ACHN (cell line): ENCODE measurements around the gene GAST.
"Not testable (repeated sequence)": the region's sequence is repeated elsewhere in the genome, so short reads cannot be mapped to it uniquely, and the experiment has no call there.

ENCODE experiments used
- DNase-seq: peaks from one replicate; pipeline ENCODE4 v3.0.0-alpha.2; 2015
- in situ Hi-C: cut with HindIII; loops from 2 replicates; pipeline ENCODE4 v1.10.0; 2017; ENCODE audit warnings: low sequenced_read_pairs, low pct_ligation_motif_present, low pct_unique_long_range_greater_than_20kb

Gene GAST

DNA sequence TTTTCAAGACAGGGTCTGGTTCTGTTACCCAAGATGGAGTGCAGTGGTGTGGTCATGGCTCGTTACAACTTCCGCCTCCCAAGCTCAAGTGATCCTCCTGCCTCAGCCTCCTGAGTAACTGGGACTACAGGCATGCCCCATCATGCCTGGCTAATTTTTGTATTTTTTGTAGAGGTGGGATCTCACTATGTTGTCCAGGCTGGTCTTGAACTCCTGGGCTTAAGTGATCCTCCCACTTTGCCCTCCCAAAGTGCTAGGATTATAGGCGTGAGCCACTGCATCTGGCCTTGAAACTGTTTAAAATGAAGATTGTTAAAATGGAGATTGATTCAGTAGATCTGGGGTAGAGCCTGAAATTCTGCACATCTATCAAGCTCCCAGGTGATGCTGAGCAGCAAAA is 11.3 kb upstream of the GAST start:
- in situ Hi-C loops, DNase-seq: not testable (repeated sequence)

DNA sequence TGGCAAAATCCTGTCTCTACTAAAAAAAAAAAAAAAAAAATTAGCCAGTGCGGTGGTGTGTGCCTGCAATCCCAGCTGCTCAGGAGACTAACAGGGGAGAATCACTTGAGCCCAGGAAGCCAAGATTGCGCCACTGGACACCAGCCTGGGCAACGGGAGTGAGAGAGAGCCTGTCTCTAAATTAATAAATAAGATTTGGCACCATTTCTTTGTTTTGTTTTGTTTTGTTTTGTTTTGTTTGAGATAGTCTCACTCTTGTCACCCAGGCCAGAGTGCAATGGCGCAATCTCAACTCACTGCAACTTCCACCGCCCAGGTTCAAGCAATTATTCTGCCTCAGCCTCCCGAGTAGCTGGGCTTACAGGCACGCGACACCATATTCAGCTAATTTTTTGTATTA is 9.4 kb upstream of the GAST start:
- in situ Hi-C loops: no loop called here

DNA sequence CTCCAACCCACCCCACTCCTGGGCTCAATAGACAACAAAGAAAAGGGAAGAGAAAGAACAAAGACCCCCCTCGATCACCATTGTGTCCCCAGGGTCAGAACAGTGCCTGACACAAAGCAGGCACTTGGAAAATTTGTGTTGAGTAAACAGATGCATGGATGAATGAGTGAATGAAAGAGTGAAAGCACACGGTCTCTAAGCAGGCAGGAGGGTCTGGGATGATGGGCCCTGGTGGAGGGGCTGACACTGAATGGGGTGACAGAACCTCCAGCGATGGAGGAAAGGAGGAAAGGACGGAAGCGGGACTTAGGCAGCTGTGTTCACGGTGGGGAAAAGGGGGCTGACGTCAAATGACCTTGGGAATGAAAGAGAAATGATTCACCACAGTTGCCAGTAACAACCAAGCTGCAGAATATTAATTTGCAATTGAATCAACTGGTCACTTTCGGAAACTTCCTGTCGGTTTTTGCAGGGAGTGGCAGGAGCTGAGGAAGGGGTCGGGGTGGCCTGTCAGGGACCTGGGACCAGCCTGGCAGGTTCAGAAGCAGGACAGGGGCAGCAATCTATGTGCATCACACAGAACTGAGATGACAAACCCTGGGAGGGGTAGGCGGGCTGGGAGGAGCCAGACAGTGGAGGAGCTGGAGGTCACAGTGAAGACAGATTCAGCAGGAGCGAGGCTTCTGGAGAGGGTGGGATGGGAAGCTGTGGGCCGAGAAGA is 6.7 kb upstream of the GAST start:
- no peak for DNase-seq
- in situ Hi-C loops: no loop called here

More for the DNA sequence above, 9.4 kb upstream of the GAST start:
- DNase-seq: no peak

DNA sequence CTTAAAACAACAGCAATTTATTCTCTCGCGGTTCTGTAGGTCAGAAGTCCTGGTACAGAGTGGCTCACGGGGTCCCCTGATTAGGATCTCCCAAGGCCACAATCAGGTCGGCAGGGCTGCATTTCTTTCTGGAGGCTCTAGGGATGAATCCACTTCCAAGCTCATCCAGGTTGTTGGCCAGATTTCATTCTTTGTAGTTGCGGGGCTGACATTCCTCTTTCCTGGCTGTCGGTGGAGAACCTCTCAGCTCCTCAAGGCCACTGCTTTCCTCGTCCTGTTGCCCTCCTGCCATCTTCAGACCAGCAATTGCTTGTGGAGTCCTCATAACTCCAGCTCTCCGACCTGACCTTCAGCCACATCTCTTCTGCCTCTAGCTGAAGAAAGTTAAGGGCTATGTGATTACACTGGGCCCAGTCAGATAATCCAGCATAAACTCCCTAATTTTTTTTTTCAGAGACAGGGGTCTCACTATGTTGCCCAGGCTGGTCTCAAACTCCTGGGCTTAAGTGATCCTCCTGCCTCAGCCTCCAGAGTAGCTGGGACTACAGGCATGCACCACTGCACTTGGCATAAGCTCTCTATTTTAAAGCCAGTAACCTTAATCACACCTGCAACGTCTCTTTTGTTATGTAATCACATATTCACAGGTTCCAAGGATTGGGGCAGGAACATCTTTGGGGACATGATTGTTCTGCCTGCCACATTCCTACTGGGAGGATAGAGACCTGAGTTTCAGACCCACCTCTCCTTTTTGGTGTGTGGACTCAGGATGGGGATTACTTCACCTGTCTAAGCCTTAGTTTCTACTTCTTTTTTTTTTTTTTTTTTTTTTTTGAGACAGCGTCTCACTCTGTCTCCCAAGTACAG is 4.1 kb upstream of the GAST start:
- in situ Hi-C loops: no loop called here
- no peak for DNase-seq

DNA sequence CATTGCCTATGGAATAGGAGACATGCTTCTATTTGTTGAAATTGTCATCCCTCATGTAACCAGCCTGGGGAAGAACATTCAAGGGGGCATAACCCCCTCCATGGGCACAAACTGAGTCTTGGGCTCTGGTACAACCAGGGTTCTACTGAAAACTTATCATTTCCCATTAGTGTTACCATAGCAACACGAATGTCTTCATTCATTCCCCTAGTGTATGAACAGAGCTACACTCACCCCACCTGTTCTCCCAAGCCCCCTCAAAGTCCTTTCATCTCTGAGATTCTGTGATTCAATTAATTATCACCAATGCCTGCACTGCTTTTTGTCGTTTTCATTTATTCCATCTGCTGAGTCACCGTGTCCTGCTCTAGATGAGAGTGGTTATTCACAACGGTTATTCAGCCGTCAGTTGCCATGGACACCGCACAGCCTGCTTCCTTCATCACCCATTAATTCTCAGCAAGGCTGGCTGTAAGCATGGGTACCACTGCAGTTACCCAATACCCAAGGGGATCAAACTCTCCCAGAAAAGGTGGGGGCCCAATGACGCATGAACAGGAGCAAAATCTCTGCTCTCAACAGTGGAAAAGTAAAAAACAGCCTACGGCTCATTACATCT is 1.6 kb upstream of the GAST start:
- in situ Hi-C loops: no loop called here
- DNase-seq: peak; percentile 58

DNA sequence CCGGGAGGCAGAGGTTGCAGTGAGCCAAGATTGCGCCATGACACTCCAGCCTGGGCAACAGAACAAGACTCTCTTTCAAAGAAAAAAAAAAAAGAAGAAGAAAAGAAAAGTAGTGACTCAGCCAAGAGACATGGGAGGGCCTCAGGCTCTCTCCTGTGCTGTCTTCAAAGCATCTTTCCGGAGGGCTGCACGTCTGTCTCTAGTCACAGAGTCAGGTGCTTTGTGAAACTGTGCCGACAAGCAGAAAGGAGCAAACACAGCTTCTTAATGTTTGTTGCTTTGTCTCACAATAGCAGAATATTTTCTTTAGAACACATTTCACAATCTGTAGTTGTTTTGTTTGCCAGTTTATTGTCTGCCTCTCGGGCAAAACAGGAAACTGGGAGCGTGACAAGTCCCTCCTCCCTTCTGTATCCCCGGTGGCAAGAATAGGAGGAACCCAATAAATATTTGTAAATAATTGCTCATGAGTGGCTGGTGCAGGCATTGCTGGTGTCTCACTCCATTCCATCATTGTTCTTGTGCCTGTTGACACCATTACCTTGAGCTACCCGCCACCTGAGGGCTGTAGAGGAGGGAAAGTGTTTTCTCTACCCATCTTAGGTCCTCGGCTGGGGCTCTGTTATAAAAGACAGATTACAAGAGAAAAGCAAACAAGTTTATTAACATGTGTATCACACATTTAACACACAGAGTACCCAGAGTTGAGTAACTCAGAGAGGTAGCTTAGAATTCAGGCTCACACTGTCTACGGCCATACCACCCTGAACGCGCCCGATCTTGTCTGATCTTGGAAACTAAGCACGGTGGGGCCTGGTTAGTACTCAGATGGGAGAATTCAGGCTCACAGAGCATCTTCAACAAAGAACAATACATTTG is 5.5 kb downstream of the GAST start:
- in situ Hi-C loops: no loop called here
- DNase-seq: no peak

DNA sequence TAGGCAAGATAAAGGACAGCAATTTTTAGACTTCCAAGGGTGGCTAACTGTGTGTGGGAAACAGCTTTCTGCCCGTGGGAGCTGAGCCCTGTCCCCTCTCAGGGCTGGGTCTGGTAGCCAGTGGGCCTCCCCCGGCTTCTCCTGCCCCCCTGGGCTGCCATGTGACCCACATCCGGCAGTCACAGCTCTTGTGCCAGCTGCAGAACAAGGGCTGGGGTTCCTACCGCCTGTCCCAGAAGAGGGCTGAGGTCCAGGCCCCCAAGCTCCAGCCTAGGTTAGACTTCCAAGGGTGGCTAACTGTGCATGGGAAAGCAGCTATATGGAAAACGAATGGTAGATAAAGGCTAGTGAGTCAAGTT is 6.1 kb downstream of the GAST start:
- in situ Hi-C loops: no loop called here
- DNase-seq: no peak

DNA sequence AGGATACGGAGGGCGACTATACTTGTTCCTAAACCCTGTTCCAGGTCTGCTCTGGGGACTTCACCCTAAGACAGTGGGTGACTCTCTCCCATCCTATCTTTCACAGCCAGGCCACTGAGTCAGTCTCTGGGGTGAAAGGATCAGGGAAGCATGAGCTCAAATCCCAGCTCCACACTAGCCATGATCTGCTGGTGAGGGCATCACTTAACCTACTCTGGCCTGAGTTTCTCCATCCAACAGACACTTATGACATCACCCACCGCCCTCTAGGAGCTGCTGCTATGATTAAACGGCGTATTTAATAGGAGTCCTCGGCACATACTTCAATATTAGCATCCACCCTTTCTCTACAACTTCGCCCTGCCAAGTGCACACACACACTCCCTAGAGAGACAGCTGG is 10.1 kb downstream of the GAST start:
- in situ Hi-C loops: no loop called here
- DNase-seq: no peak

DNA sequence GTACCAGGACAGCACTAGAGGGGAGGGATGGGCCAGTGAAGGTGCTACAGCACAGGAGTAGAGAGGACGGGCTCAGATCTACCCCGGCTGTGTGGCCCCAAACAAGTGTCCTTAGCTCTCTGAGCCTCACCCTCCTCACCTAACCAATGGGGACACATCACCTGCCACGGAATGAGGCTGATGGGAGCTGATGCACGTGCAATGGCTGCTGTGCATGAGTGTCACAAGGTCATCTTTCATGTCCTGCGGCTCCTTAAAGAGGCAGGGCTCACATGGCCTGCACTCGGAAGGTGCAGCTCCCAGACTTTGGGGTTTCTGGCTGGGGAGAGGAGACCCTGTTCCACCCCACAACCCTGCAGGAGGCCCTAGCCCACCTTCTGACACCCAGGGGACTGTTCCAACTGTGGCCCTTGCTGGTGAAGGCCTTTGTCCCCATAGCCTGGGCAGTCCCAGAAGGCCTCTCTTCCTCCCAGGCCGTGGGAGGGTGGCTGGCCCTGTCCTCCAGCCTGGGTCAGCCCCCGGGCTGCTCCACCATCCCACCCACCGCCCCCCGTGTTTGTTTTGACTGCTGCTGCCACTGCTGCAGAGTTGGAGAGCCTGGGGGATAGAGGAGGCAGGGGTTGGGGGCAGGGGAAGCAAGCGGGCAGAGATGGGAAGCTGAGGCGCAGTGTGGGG is 11.8 kb downstream of the GAST start:
- DNase-seq: no peak

DNA sequence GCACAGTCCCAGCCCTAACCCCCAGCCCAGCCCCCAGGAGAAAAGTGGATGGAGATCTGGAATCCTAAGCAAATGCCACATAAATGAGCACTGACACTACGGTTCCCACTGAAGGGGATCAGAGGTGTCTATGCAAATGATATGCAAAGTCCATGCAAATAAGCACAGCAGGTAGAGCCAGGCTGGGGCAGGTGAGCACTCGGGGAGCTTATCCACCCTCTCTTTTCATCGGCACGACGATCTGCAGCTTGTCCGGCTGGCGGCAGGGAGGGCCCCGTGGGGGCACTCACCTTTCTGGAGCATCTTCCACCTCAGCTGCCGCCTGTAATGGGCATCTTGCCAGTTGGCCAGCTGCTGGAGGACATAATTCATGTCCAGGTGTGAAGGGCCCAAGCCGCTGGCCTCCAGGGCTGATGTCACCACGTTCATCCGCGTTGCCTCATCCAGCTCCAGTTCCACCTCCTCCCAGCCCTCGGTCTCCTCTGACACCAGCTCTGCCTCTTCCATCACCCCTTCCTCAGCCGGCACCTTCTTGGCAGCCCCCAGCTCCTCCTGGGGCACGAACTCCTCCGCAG is 12.4 kb downstream of the GAST start:
- DNase-seq: no peak
- in situ Hi-C loops: no loop called here

More for the DNA sequence above, 11.8 kb downstream of the GAST start:
- in situ Hi-C loops: no loop called here

DNA sequence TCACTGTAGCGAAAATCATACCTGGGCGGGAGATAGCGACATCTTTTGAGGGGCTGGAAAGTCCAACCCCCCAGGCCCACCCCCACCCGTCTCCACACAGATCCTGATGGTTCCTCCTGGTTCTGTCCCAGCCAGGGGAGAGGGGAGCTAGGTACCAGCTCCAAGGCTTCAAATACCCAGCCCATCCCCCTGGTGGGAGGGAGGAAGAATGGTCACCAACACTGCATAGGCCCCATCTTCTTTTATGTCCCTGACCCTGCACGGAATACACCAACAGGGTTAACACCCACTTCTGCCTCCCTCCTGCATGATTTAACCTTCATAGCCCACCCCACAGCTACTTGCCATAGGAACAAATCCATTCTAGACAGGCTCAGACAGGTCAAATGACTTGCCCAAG is 13.0 kb downstream of the GAST start:
- no peak for DNase-seq
- in situ Hi-C loops: no loop called here

DNA sequence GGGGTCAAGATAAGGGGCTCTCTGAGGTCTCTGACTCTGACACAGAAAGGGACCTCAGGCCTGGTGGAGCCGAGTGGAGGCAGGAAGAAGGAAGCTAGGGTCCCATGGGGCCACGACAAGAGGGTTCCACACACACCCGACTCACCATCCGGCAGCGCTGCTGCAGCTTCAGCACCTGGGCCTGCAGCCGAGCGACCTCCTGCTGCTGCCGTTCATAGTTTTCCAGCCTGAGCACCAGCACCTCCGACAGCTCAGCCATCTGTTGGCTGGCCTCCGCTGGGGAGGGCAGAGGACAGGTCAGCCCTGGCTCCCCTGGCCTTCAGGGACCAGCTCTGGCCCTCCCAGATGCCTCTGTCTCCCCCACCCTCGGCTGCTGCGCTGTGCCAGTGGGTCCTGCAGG is 15.9 kb downstream of the GAST start:
- in situ Hi-C loops: no loop called here
- DNase-seq: no peak

DNA sequence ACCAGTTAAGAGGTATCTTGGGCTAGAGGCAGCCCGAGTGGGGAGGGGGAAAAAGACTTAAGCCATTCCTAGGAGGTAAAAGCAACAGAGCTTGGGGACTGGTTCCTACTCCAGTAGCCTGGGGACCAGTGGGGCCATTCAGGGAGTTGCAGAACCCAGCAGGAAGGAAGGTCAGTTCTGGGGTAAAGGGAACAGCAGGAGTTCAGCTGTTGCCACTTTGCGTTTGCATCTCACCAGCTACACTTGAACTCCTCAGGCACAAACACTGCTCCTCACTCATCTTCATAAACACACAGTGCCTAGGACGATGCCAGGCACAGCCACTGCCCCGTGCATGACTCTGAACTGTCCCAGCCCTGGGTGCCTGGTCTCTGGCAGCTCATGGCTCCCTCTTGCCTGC is 18.3 kb downstream of the GAST start:
- in situ Hi-C loops: no loop called here
- DNase-seq: no peak

DNA sequence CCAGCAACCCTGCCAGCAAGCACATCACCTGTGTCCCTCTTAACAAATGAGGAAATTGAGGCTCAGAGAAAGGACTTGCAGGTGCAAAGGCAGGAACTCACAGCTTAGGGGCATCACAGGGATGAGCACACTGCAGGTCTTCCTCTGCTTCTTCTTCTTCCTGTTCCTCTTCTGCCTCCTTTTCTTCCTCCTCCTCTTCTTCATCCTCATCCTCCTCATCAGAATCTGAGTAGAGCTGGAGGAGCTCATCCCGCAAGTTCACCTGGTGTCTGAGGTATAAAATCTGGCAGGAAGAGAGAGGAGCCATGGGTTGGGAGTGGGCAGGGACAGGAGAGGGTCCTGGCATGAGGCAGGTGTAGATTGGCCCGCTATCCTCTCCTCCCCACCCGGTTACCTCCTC is 19.7 kb downstream of the GAST start:
- in situ Hi-C loops: no loop called here

DNA sequence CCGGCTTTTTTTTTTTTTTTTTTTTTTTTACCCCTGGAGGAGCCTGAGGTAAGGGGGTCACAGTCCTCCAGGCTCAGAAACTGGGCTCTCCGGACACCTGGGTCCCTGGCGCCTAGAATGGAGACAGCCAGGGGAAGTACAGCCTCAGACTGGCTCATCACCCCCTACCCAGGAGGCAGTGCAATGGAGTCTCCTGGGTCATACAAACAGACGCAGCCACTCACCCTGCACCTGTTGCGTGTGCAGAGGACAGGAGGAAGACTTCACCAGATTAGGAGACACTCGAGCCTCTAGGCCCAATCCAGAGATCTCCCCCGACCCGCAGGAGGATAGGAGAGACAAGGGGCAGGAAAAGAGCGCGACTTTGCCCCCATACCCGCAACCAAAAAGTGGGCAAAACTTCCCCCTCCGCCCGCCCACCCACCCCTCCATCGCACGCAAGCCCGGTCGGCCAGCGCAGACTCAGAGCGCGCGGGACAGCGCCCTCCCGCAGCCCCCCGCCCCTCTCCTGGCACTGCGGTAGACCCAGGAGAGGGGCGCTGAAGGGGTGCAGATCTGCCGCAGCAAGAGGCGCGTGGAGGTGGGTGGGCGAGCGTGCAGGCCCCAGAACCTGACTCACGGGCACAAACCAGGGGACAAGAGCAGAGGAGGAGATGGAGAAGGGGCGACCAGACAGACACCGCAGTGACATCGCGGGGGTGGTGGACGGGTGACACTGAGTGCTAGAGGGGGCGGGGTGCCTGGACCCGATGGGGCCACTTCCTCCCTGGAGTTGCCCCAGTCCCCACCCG is 21.4 kb downstream of the GAST start:
- in situ Hi-C loops: no loop called here
- no peak for DNase-seq

More for the DNA sequence above, 19.7 kb downstream of the GAST start:
- DNase-seq: no peak

DNA sequence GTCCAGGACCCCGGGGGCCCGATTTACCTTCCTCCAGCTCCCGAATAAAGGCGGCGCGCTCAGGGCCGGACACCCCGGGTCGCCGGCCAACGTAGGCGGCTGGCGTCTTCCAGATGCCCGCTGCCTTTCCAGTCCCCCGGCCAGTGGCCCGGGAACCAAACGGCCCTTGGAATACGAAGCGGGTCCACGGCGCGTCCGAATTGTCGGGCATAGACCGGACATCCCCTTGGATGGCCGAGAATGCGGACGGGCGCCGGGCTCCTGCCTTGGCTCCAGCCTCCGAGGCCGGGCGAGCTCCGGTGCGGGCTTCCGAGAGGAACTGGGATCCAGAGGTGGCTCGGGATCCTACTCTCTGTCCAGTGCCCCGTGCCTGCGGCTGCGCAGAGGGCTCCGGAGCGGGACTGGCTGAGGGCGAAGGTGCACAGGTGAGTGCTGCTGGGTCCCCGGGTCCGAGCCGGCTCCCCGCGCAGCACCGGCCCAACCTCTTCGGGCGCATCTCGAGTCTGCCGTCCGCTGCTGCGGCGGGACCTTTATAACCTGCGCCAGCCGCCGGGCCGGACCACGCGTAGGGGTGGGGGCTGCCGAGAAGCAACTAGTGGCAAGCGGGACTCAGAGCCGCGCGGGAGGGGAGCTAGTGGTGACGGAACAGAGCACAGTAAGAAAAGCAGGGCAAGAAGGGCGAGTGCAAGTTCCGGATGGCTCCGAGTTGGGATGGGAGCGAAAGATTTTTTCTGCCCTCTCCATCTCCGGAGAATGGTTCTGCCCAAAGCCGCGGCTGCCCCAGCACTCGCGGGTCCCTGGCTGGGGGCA is 22.2 kb downstream of the GAST start, which contains the start of gene HAP1:
Gene HAP1 (minus strand): TSS at position 505 of the 810 bp plus-strand sequence. CDS start 9 bp downstream, at position 496.
- in situ Hi-C loops: no loop called here
- DNase-seq: peak; percentile 24
